HepG2 (cell line): ENCODE results near the gene NDOR1. TPM values are rescaled to one million over a fixed set of nuclear protein-coding genes. Genes with fewer than 3 reads are reported as not detected.

Experiments used
- ESRRA ChIP-seq: sonication (generic); formaldehyde crosslinking; IDR thresholded peaks from 2 replicates; pipeline ENCODE4 v1.5.1; 2020; ENCODE audit warnings: mild to moderate bottlenecking, low read depth, missing genetic modification reagents
- ETV5 ChIP-seq: IDR thresholded peaks from 2 replicates; pipeline ENCODE4 v1.6.1; 2018; ENCODE audit warnings: missing biosample characterization, missing genetic modification reagents, inconsistent platforms, borderline replicate concordance
- FOXO4 ChIP-seq: sonication (generic); formaldehyde crosslinking; conservative IDR thresholded peaks from 2 replicates; pipeline ENCODE4 v1.8.1; 2023; ENCODE audit warnings: missing genetic modification reagents
- HBP1 ChIP-seq: IDR thresholded peaks from 2 replicates; pipeline ENCODE4 v1.6.1; 2016; ENCODE audit warnings: low read depth, control low read depth
- HNF4A ChIP-seq: sonication (generic); formaldehyde crosslinking; IDR thresholded peaks from 2 replicates; pipeline ENCODE4 v1.4.0; 2020; ENCODE audit warnings: missing genetic modification reagents
- MBNL3 ChIP-seq: fragments of 250-450 bp; sonication (Bioruptor Pico); conservative IDR thresholded peaks from 2 replicates; pipeline ENCODE4 v1.8.0; 2022; ENCODE audit warnings: mild to moderate bottlenecking, inconsistent platforms
- MTF1 ChIP-seq: sonication (generic); formaldehyde crosslinking; IDR thresholded peaks from 2 replicates; pipeline ENCODE4 v1.5.0; 2020; ENCODE audit warnings: missing genetic modification reagents
- NAIF1 ChIP-seq: sonication (generic); formaldehyde crosslinking; IDR thresholded peaks from 2 replicates; pipeline ENCODE4 v1.5.0; 2020; ENCODE audit warnings: mild to moderate bottlenecking, missing genetic modification reagents, borderline replicate concordance
- SCMH1 ChIP-seq: sonication (generic); formaldehyde crosslinking; IDR thresholded peaks from 2 replicates; pipeline ENCODE4 v1.9.0; 2021; ENCODE audit warnings: missing genetic modification reagents, mild to moderate bottlenecking, borderline replicate concordance
- SETDB1 ChIP-seq: sonication (generic); formaldehyde crosslinking; IDR thresholded peaks from 2 replicates; pipeline ENCODE4 v1.5.1; 2020; ENCODE audit warnings: missing genetic modification reagents, mild to moderate bottlenecking, borderline replicate concordance
- SKI ChIP-seq: fragments of 450-650 bp; IDR thresholded peaks from one replicate; pipeline ENCODE4 v1.6.1; 2018; ENCODE audit warnings: mild to moderate bottlenecking; ENCODE audit not compliant: partially characterized antibody
- SKIL ChIP-seq: sonication (generic); formaldehyde crosslinking; IDR thresholded peaks from 2 replicates; pipeline ENCODE4 v1.8.0; 2022; ENCODE audit warnings: missing genetic modification reagents, mild to moderate bottlenecking, moderate library complexity, borderline replicate concordance
- TFAP4 ChIP-seq: sonication (generic); IDR thresholded peaks from 2 replicates; pipeline ENCODE4 v1.6.1; 2016; ENCODE audit warnings: low read depth, borderline replicate concordance
- THAP8 ChIP-seq: sonication (generic); formaldehyde crosslinking; IDR thresholded peaks from 2 replicates; pipeline ENCODE4 v1.5.1; 2020; ENCODE audit warnings: missing genetic modification reagents, mild to moderate bottlenecking, borderline replicate concordance
- TOPORS ChIP-seq: sonication (generic); formaldehyde crosslinking; IDR thresholded peaks from 2 replicates; pipeline ENCODE4 v1.8.0; 2023; ENCODE audit warnings: mild to moderate bottlenecking, missing genetic modification reagents
- ZBTB38 ChIP-seq: sonication (generic); formaldehyde crosslinking; IDR thresholded peaks from 2 replicates; pipeline ENCODE4 v1.5.1; 2020; ENCODE audit warnings: mild to moderate bottlenecking, missing genetic modification reagents
- ZKSCAN8 ChIP-seq: IDR thresholded peaks from 2 replicates; pipeline ENCODE4 v1.6.1; 2016; ENCODE audit warnings: borderline replicate concordance, missing genetic modification reagents, missing compliant biosample characterization
- ZNF33B ChIP-seq: sonication (generic); formaldehyde crosslinking; IDR thresholded peaks from 2 replicates; pipeline ENCODE4 v1.5.1; 2020; ENCODE audit warnings: mild to moderate bottlenecking, missing genetic modification reagents
- ZNF432 ChIP-seq: sonication (generic); formaldehyde crosslinking; IDR thresholded peaks from 2 replicates; pipeline ENCODE4 v1.5.0; 2020; ENCODE audit warnings: missing genetic modification reagents, mild to moderate bottlenecking, borderline replicate concordance
- ZNF740 ChIP-seq: sonication (generic); formaldehyde crosslinking; IDR thresholded peaks from 2 replicates; pipeline ENCODE4 v1.4.0; 2020; ENCODE audit warnings: missing genetic modification reagents
- ZNF770 ChIP-seq: sonication (generic); formaldehyde crosslinking; IDR thresholded peaks from 2 replicates; pipeline ENCODE4 v1.5.0; 2020; ENCODE audit warnings: mild to moderate bottlenecking, missing genetic modification reagents
- polyA plus RNA-seq, 8 experiments: library from polyadenylated mRNA; depleted of rRNA in 3 of 8; stranded (reverse) in 7 of 8; unstranded in 1 of 8; fragments of >200 nt; fragmentation: Illumina TruSeq in 4 of 8; extraction: Trizol in 4 of 8; gene quantifications; 2 replicates each; pipeline versions ENCODE4 v1.2.1 to v1.2.3, GENCODE V29; 2011 to 2016; ENCODE audit warnings: low read depth in 4 of 8, missing spikeins in 1 of 8, mixed read lengths in 1 of 8; ENCODE audit not compliant: insufficient read depth in 1 of 8
- total RNA-seq, 5 experiments: library from RNA; depleted of rRNA; stranded (reverse); fragments of >200 nt; fragmentation: Illumina TruSeq; extraction: Trizol; gene quantifications; 2 replicates each; pipeline ENCODE4 v1.2.3, GENCODE V29; 2016; ENCODE audit warnings: low read depth in 1 of 5

The NDOR1 gene
- total and polyA plus RNA-seq, 2 of the 13 experiments (the other 11 are each of a cell fraction or from before 2014, with no cell fraction given) = 3.6 to 8.7 TPM

GRCh38 chr9:137228506-137228967, 23.0 kb downstream of the NDOR1 start (continued):
- no peak for TF ChIP-seq ZNF770 (CRISPR knock-in tag)
- no peak for TF ChIP-seq ZNF740
- no peak for TF ChIP-seq ZKSCAN8
- TF ChIP-seq THAP8 = 0 out of 2 replicates have a peak, but pooled peaks have one; percentile 77
- no peak for TF ChIP-seq HBP1 (CRISPR knock-in tag)
- 0 out of 2 replicates have a peak, but pooled peaks have one; percentile 17 for TF ChIP-seq TOPORS (CRISPR knock-in tag)
- TF ChIP-seq MTF1 = no peak
- no peak for TF ChIP-seq SKI
- 0 out of 2 replicates have a peak, but pooled peaks have one; percentile 18 for TF ChIP-seq ETV5 (CRISPR knock-in tag)
- no peak for TF ChIP-seq ESRRA (CRISPR knock-in tag)
- TF ChIP-seq NAIF1 (CRISPR knock-in tag) = no peak
- no peak for TF ChIP-seq SCMH1 (CRISPR knock-in tag)
- peak; percentile 40; the same call in 1 of the 2 replicates for TF ChIP-seq TFAP4
- TF ChIP-seq FOXO4 (CRISPR knock-in tag) = no peak
- TF ChIP-seq ZNF33B = no peak
- no peak for TF ChIP-seq MBNL3
- TF ChIP-seq ZBTB38 (CRISPR knock-in tag) = no peak
- TF ChIP-seq SETDB1 (CRISPR knock-in tag) = no peak
- TF ChIP-seq ZNF432 (CRISPR knock-in tag) = no peak
- 0 out of 2 replicates have a peak, but pooled peaks have one; percentile 30 for TF ChIP-seq SKIL
- no peak for TF ChIP-seq HNF4A (CRISPR knock-in tag)
